ENCODE data around the gene NCAN. TPM values are rescaled to one million over a fixed set of nuclear protein-coding genes. Genes with fewer than 3 reads are reported as not detected.

Gene NCAN
- total RNA-seq, 1 donor from 2014 or later = not detected

DNA sequence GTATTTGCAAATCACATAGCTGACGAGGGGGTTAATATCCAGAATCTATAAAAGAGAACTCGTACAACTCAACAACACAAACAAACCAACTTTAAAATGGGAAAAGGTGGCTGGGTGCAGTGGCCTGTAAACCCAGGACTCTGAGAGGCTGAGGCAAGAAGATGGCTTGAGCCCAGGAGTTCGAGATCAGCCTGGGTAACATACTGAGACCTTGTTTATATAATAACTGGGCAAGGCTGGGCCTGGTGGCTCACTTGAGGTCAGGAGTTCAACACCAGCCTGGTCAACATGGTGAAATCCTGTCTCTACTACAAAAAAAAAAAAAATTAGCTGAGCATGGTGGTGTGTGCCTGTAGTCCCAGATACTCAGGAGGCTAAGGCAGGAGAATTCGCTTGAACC lies 83.2 kb downstream of the NCAN start:
- Histone ChIP-seq H3K27ac (no peak overlapping the region), H3K27me3 (ENCODE audit: low read depth) (no peaks in the 10 kb centered on the region), H3K4me1 (no peaks in the 10 kb centered on the region), H3K36me3 (peaks cover 57% of the 10 kb centered on the region), H3K4me3 (no peak overlapping the region), H3K9me3 (no peaks in the 10 kb centered on the region)
- DNase-seq (no peak), ATAC-seq (no peak)
- intact Hi-C loops (cut with DNase I) = no loop called here
- TF ChIP-seq, protein P1, sequence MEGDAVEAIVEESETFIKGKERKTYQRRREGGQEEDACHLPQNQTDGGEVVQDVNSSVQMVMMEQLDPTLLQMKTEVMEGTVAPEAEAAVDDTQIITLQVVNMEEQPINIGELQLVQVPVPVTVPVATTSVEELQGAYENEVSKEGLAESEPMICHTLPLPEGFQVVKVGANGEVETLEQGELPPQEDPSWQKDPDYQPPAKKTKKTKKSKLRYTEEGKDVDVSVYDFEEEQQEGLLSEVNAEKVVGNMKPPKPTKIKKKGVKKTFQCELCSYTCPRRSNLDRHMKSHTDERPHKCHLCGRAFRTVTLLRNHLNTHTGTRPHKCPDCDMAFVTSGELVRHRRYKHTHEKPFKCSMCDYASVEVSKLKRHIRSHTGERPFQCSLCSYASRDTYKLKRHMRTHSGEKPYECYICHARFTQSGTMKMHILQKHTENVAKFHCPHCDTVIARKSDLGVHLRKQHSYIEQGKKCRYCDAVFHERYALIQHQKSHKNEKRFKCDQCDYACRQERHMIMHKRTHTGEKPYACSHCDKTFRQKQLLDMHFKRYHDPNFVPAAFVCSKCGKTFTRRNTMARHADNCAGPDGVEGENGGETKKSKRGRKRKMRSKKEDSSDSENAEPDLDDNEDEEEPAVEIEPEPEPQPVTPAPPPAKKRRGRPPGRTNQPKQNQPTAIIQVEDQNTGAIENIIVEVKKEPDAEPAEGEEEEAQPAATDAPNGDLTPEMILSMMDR (IDR thresholded peaks at IDR 0.05) = no peak

DNA sequence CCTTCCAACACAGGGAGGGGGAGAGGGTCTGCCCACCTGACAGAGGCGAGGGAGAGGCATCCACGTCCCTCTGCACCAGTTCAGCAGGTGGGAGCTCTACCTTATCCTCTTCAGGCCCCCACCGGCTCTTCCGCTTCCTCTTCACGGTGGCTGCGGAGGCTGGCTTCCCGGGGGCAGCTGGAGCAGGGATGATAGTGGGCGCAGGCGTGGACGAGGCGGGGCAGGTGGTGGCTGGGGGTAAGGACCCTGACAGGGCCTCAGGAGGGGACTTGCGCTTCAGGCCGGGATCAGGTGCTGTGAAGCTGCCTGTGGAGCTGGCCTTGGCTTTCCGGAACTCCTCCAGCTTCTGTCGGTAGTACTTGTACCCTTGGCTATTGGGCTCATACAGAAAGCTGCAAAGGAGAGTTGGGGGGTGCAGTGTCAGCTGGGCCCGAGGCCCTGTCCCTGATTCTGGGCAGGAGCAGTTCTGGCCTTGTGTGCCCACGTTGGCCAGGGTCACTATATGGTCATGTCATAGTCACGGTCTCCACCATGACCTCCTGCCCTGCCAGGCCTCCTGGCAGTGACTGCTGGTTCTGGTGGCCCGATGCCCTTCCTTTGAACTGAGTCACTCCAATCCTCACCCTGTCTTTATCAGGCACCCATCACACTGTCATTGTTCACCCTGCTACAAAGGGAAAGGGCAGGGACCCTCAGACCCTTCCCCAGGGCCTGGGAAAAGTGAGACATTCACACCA lies 85.4 kb downstream of the NCAN start:
- Histone ChIP-seq H3K4me3 (no peak overlapping the region), H3K9me3 (no peaks in the 10 kb centered on the region), H3K27ac (no peak overlapping the region), H3K27me3 (ENCODE audit: low read depth) (no peaks in the 10 kb centered on the region), H3K4me1 (no peaks in the 10 kb centered on the region), H3K36me3 (peaks cover 64% of the 10 kb centered on the region)
- intact Hi-C loops (cut with DNase I) = no loop called here
- ATAC-seq = no peak
- TF ChIP-seq, protein P1 (IDR thresholded peaks at IDR 0.05) = no peak
- DNase-seq = no peak

DNA sequence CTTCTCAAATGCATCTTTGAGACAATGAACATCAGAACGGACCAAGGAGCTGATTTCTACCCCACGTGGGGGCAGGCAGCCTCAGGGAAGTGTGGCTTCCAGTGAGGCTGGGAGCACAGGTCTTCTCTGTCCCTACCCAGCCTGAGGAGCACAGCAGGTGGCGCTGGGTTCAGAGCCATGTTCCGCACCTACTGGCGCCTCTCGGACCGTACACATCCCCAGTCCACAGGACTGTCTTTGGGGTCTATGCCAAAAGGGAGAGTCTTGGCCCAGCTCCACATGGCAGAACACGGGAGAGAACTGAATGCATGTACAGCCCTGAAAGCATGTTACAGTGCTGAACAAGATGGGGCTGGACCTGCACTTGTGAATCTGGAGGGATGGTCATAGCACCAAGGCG lies 86.0 kb downstream of the NCAN start:
- Histone ChIP-seq H3K27me3 (ENCODE audit: low read depth) (no peaks in the 10 kb centered on the region), H3K9me3 (no peaks in the 10 kb centered on the region), H3K36me3 (peaks cover 65% of the 10 kb centered on the region), H3K4me1 (no peaks in the 10 kb centered on the region), H3K4me3 (no peak overlapping the region), H3K27ac (no peak overlapping the region)
- ATAC-seq (no peak), DNase-seq (no peak)
- intact Hi-C loops (cut with DNase I) = no loop called here
- TF ChIP-seq, protein P1 (IDR thresholded peaks at IDR 0.05) = no peak

DNA sequence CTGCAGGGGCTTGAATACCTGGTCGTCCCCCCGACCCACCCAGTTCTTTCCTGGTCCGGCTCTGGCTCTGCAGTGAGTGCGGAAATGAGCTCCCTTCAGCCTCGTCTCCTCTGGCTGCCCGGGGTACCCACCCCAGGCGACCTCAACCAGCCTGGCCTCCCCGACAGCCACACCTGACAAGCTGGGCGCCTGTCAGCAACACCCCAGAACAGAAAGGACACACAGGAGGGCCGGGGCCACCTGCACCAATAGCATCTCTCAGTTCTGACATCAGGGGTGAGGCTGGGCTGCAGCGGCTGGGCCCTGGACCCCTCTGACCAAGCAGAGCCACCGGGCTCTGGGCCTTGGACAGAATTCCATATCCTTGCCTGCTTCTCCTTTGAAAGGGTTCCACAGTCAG lies 88.9 kb downstream of the NCAN start:
- H3K4me1 ChIP-seq = no peaks in the 10 kb centered on the region

More for the DNA sequence above, 88.9 kb downstream of the NCAN start:
- no peaks in the 10 kb centered on the region for H3K27me3 ChIP-seq (ENCODE audit: low read depth)
- H3K27ac ChIP-seq = no peak overlapping the region
- no peak overlapping the region for H3K4me3 ChIP-seq
- no peaks in the 10 kb centered on the region for H3K9me3 ChIP-seq
- TF ChIP-seq, protein P1 (IDR thresholded peaks at IDR 0.05) = no peak
- no peak for ATAC-seq
- intact Hi-C loops (cut with DNase I) = no loop called here
- H3K36me3 ChIP-seq = peaks cover 65% of the 10 kb centered on the region
- no peak for DNase-seq

Other genes with a start within 250 kb of the NCAN start
- gene SUGP2, start 178.4 kb upstream of the NCAN start, total RNA-seq = 72.6 TPM
- 20.2 TPM for gene ARMC6, start 178.4 kb upstream of the NCAN start, total RNA-seq
- gene SLC25A42, start 148.0 kb upstream of the NCAN start, total RNA-seq = 16.3 TPM
- 28.1 TPM for gene TMEM161A, start 73.5 kb upstream of the NCAN start, total RNA-seq
- gene MEF2B, start 41.7 kb upstream of the NCAN start, total RNA-seq = 2.7 TPM
- gene BORCS8, start 19.8 kb upstream of the NCAN start, total RNA-seq = 29.4 TPM
- gene RFXANK, start 19.7 kb upstream of the NCAN start, total RNA-seq = 67.0 TPM
- 12.9 TPM for gene NR2C2AP, start 8.5 kb upstream of the NCAN start, total RNA-seq
- 0.65 TPM for gene TM6SF2, start 61.3 kb downstream of the NCAN start, total RNA-seq
- 41.4 TPM for gene SUGP1, start 108.6 kb downstream of the NCAN start, total RNA-seq
- 69.7 TPM for gene MAU2, start 108.9 kb downstream of the NCAN start, total RNA-seq
- gene GATAD2A, start 193.7 kb downstream of the NCAN start, total RNA-seq = 84.0 TPM